ENCODE data around the gene SLC2A9. TPM values are rescaled to one million over a fixed set of nuclear protein-coding genes. Genes with fewer than 3 reads are reported as not detected.

SLC2A9 gene
- total and polyA plus RNA-seq, 4 donors = 2.1 to 16.5 (median 9.5) TPM

DNA sequence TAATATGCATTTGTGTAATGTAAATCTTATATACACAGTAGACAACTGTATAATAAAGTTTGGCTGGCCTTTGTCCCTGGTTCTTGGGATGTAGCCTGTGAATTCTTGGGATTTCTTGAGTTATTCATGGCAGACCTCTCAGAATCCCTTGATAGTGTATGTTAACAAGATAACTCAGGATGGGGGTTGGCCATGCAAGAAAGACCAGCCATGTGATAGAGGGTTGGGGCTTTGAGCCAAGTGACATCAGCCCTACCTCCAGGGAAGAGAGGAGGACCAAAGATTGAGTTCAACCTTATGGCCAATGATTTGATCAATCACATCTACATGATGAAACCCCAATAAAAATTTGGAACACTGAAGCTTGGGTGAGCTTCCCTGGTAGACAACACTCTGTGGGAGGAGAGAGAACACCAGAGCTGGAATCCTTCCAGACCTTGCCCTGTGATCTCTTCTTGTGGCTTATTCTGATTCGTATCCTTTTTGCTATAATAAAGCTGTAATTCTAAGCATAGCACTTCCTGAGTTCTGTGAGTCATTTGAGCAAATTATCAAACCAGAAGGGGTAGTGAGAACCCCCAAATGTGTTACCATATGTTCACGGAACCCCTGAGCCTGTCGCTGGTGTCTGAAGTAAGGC is 11.3 kb downstream of the SLC2A9 start:
- Histone ChIP-seq H3K27ac (ENCODE audit: low read depth in 1 of 2, low read length in 2 of 2) (no peak overlapping the region), H3K36me3 (ENCODE audit: control insufficient read depth in 1 of 2, insufficient read depth in 2 of 2, low read length in 1 of 2) (no peaks in the 10 kb centered on the region), H3K27me3 (ENCODE audit: control insufficient read depth in 1 of 2, insufficient read depth in 2 of 2, low read length in 1 of 2) (no peaks in the 10 kb centered on the region), H3K4me1 (ENCODE audit: control insufficient read depth in 1 of 2, insufficient read depth in 2 of 2, low read length in 2 of 2) (peaks cover 0 to 11% of the 10 kb centered on the region in 2 donors), H3K4me3 (ENCODE audit: low read length in 2 of 2) (no peak overlapping the region), H3K9me3 (ENCODE audit: control insufficient read depth, low read length) (no peaks in the 10 kb centered on the region)
- 89 to 92% methylated on average over 3 of the region's 3 CpGs for whole genome bisulfite sequencing, 2 donors
- intact Hi-C loops (cut with DNase I) = no loop called here
- no peak for DNase-seq
- no peak for ATAC-seq (ENCODE audit: low FRiP score)

DNA sequence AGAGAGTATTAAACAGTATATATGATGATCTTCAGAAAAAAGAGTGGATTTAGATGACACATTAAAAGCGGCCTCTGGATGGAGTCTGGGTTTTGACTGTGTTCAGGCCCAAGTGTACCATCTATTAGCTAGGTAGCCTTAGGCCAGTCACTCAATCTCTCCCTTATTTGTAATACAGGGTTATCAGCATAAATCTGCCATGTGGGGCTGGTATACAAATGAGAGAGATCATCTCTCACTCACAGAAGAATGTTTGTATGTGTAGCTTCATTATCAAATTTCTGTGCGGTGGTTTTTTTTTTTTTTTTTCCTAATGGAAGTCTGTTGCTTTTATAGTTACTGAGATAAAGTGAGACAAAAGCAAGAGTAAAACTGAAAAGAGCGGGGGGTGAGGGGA is 12.7 kb downstream of the SLC2A9 start:
- no peak for DNase-seq
- H3K4me3 ChIP-seq (ENCODE audit: low read length in 2 of 2) = no peak overlapping the region
- H3K27me3 ChIP-seq (ENCODE audit: control insufficient read depth in 1 of 2, insufficient read depth in 2 of 2, low read length in 1 of 2) = no peaks in the 10 kb centered on the region
- H3K27ac ChIP-seq (ENCODE audit: low read depth in 1 of 2, low read length in 2 of 2) = no peak overlapping the region
- ATAC-seq (ENCODE audit: low FRiP score) = no peak
- no peaks in the 10 kb centered on the region for H3K36me3 ChIP-seq (ENCODE audit: control insufficient read depth in 1 of 2, insufficient read depth in 2 of 2, low read length in 1 of 2)
- peaks cover 0 to 11% of the 10 kb centered on the region in 2 donors for H3K4me1 ChIP-seq (ENCODE audit: control insufficient read depth in 1 of 2, insufficient read depth in 2 of 2, low read length in 2 of 2)
- intact Hi-C loops (cut with DNase I) = no loop called here
- H3K9me3 ChIP-seq (ENCODE audit: control insufficient read depth, low read length) = no peaks in the 10 kb centered on the region
- WGBS, 2 donors = 94% methylated on average over 3 of the region's 3 CpGs

DNA sequence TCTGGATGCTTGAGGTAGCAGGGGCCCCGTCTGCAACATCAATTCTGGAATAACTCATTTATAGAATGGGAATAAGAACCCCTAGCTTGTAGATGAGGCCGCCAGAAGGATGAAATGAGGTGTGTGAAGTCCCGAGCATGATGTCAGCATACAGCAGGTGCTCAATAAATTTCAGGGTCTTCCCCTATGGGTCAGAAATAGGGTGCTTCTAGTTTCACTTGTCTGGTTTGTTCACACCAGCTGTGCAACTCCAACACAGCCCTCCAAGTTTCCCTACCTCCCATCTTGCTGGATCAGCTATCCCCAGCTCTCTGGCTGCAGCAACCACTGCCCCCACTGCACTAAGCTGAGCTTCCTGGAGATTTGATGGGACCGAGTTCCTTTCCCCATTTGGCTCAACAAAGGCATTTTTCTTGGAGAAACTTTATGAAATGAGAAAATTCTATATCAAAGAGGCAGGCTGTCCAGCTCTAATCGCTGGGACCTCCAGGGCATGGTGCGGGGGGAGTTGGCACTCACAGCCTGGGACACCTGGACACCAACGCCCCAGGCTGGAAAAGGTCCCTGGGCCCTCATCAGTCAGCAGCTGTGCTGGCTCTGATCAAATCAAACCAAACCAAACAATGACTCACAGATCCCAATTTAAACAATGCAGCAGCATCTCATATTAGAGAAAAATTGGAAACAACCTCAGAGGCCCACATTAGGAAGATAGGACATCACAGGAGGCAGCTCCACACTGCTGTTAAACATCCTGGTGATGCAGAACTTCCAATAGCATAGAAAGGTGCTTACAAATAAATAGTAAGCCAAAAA is 13.3 kb downstream of the SLC2A9 start:
- Histone ChIP-seq H3K27ac (ENCODE audit: low read depth in 1 of 2, low read length in 2 of 2) (no peak overlapping the region), H3K4me3 (ENCODE audit: low read length in 2 of 2) (no peak overlapping the region), H3K36me3 (ENCODE audit: control insufficient read depth in 1 of 2, insufficient read depth in 2 of 2, low read length in 1 of 2) (no peaks in the 10 kb centered on the region), H3K9me3 (ENCODE audit: control insufficient read depth, low read length) (no peaks in the 10 kb centered on the region), H3K27me3 (ENCODE audit: control insufficient read depth in 1 of 2, insufficient read depth in 2 of 2, low read length in 1 of 2) (no peaks in the 10 kb centered on the region), H3K4me1 (ENCODE audit: control insufficient read depth in 1 of 2, insufficient read depth in 2 of 2, low read length in 2 of 2) (peaks cover 0 to 11% of the 10 kb centered on the region in 2 donors)
- DNase-seq = no peak
- 52 to 55% methylated on average over 7 of the region's 7 CpGs for WGBS, 2 donors
- ATAC-seq (ENCODE audit: low FRiP score) = no peak
- intact Hi-C loops (cut with DNase I) = loop anchor here in 1 of 2 donors (2.0 kb wide), 1 partner anchor 81 kb away; no protein-coding TSS in a partner anchor

DNA sequence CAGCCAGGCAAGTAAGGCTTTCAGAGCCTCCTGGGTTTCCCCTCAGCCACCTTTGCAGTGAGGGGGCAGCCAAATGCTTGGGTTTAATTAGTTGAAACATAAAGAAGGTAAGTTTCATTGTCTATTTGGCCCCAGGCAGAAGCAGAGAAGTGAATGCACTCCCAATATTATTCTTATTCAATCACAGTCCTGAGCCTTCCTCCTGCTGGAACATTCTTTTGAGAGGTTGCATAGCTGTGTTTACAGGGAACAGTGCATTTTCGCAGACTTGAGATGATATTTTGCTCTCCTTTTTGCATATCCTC is 13.9 kb downstream of the SLC2A9 start:
- peaks cover 0 to 11% of the 10 kb centered on the region in 2 donors for H3K4me1 ChIP-seq (ENCODE audit: control insufficient read depth in 1 of 2, insufficient read depth in 2 of 2, low read length in 2 of 2)
- ATAC-seq (ENCODE audit: low FRiP score) (no peak), DNase-seq (no peak)
- H3K36me3 ChIP-seq (ENCODE audit: control insufficient read depth in 1 of 2, insufficient read depth in 2 of 2, low read length in 1 of 2) = no peaks in the 10 kb centered on the region
- H3K4me3 ChIP-seq (ENCODE audit: low read length in 2 of 2) = no peak overlapping the region
- H3K27me3 ChIP-seq (ENCODE audit: control insufficient read depth in 1 of 2, insufficient read depth in 2 of 2, low read length in 1 of 2) = no peaks in the 10 kb centered on the region
- no peaks in the 10 kb centered on the region for H3K9me3 ChIP-seq (ENCODE audit: control insufficient read depth, low read length)
- 90 to 91% methylated on average over 1 of the region's 1 CpG for WGBS, 2 donors
- H3K27ac ChIP-seq (ENCODE audit: low read depth in 1 of 2, low read length in 2 of 2) = no peak overlapping the region
- intact Hi-C loops (cut with DNase I) = loop anchor here in 1 of 2 donors (2.0 kb wide), 1 partner anchor 81 kb away; no protein-coding TSS in a partner anchor

DNA sequence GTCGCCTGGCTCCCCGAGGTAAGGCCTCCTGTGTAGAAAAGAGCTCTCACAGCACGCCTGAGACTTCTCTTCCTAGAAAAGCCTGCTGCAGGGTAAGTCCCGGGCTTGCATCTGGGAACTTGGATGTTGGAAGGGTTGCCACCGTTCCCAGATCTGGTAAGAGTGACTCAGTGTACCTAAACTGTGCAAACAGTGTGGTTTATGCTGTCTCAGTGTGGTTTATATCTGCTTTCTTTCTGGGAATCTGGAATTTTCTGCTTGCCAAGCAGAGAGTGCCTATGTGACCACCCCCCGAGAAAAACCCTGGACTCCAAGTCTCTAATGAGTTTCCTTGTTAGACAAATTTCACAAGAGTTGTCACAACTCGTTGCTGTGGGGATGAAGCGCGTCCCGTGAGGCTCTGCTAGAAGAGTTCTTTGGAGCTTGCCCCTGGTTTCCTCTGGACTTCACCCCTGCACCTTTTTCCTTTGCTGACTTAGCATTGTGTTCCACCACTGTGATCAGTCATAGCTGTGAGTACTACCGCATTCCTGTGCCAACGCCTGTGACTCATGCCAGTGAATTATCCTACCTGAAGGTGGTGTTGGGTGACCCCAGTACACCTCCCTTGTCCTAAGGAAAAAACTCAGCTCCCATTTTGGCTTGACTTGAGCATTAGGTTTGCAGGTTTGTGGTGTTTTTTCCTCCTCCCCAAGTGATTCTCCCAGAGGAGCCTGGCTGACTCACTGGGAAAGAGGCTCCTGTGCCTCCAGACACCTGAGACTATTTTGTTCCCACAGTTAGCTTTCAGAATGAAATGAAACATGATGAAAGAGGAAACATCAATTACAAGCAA is 14.5 kb downstream of the SLC2A9 start:
- Histone ChIP-seq H3K27me3 (ENCODE audit: control insufficient read depth in 1 of 2, insufficient read depth in 2 of 2, low read length in 1 of 2) (no peaks in the 10 kb centered on the region), H3K4me3 (ENCODE audit: low read length in 2 of 2) (no peak overlapping the region), H3K9me3 (ENCODE audit: control insufficient read depth, low read length) (no peaks in the 10 kb centered on the region), H3K4me1 (ENCODE audit: control insufficient read depth in 1 of 2, insufficient read depth in 2 of 2, low read length in 2 of 2) (peaks cover 0 to 11% of the 10 kb centered on the region in 2 donors), H3K36me3 (ENCODE audit: control insufficient read depth in 1 of 2, insufficient read depth in 2 of 2, low read length in 1 of 2) (no peaks in the 10 kb centered on the region), H3K27ac (ENCODE audit: low read depth in 1 of 2, low read length in 2 of 2) (peak overlapping the region in 1 of 2 donors; percentile 81)
- ATAC-seq (ENCODE audit: low FRiP score) (peak; percentile 63), DNase-seq (peak in 1 of 2 donors; percentile 64)
- 49 to 54% methylated on average over 12 of the region's 12 CpGs for WGBS, 2 donors
- intact Hi-C loops (cut with DNase I) = loop anchor here in 1 of 2 donors (2.0 kb wide), 1 partner anchor 80 kb away; no protein-coding TSS in a partner anchor

DNA sequence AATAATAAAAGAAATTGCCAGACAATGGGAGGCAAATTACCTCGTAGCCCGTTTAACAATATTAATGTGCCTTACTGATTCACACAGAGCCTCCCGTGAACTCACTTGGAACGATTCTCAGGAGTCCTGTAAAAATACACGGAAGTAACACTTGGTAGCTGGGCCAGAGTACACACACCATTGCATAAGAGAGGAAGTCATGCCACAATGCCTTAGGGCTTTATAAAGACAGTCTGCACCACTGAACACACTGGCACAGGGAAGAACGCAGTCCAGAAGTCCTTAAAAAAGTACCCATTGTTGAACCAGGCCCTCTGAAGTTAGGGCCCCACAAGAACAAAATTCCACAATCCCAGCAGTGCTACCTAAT is 15.1 kb downstream of the SLC2A9 start:
- H3K27ac ChIP-seq (ENCODE audit: low read depth in 1 of 2, low read length in 2 of 2) = peak overlapping the region in 1 of 2 donors; percentile 81
- H3K4me3 ChIP-seq (ENCODE audit: low read length in 2 of 2) = no peak overlapping the region
- 1% methylated on average over 6 of the region's 6 CpGs for WGBS, 2 donors
- H3K4me1 ChIP-seq (ENCODE audit: control insufficient read depth in 1 of 2, insufficient read depth in 2 of 2, low read length in 2 of 2) = peaks cover 0 to 11% of the 10 kb centered on the region in 2 donors
- H3K27me3 ChIP-seq (ENCODE audit: control insufficient read depth in 1 of 2, insufficient read depth in 2 of 2, low read length in 1 of 2) = no peaks in the 10 kb centered on the region
- H3K9me3 ChIP-seq (ENCODE audit: control insufficient read depth, low read length) = no peaks in the 10 kb centered on the region
- no peaks in the 10 kb centered on the region for H3K36me3 ChIP-seq (ENCODE audit: control insufficient read depth in 1 of 2, insufficient read depth in 2 of 2, low read length in 1 of 2)
- peak in 1 of 2 donors; percentile 58 for DNase-seq
- peak; percentile 90 for ATAC-seq (ENCODE audit: low FRiP score)
- intact Hi-C loops (cut with DNase I) = loop anchor here in 1 of 2 donors (2.0 kb wide), 1 partner anchor 79 kb away; no protein-coding TSS in a partner anchor

DNA sequence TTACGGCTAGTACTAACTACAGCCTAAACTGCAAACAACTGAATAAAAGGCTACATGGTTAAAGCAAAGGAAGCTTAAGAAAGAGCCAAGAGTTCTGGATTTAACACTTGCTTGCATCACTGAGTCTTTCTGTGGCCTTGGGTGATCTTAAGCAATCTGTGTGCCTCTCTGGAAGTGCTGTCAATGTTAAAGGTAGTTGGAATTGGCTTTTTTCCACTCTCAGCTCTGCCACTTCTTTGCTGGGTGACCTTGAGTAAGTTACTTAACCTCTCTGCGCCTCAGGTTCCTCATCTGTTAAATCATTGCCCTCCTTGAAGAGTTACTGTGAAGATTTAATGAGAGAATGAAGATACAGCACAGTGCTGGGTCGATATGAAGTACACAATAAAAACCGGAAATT is 15.7 kb downstream of the SLC2A9 start:
- Histone ChIP-seq H3K9me3 (ENCODE audit: control insufficient read depth, low read length) (no peaks in the 10 kb centered on the region), H3K27me3 (ENCODE audit: control insufficient read depth in 1 of 2, insufficient read depth in 2 of 2, low read length in 1 of 2) (no peaks in the 10 kb centered on the region), H3K4me1 (ENCODE audit: control insufficient read depth in 1 of 2, insufficient read depth in 2 of 2, low read length in 2 of 2) (peaks cover 0 to 11% of the 10 kb centered on the region in 2 donors), H3K4me3 (ENCODE audit: low read length in 2 of 2) (no peak overlapping the region), H3K36me3 (ENCODE audit: control insufficient read depth in 1 of 2, insufficient read depth in 2 of 2, low read length in 1 of 2) (no peaks in the 10 kb centered on the region), H3K27ac (ENCODE audit: low read depth in 1 of 2, low read length in 2 of 2) (no peak overlapping the region)
- DNase-seq = no peak
- intact Hi-C loops (cut with DNase I) = loop anchor here in 1 of 2 donors (2.0 kb wide), 1 partner anchor 79 kb away; no protein-coding TSS in a partner anchor
- ATAC-seq (ENCODE audit: low FRiP score) = no peak
- 75 to 76% methylated on average over 4 of the region's 4 CpGs for WGBS, 2 donors

DNA sequence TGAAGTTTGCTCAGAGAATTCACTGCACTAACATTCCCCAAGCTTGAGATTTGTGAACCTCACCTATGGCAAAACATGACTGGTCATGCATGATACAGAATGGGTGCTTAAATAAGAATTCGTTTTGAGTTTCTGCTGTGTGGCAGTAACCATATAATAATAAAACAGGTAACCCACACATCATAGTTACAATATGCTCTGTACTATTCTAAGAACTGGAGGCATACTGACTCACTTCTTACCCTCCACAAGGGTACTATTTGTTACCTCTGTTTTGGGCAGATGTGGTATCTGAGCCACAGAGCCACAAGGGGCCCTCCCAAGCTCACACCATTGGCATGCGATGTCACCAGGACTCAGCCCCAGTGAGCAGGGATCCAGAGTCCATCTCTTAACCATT is 17.6 kb downstream of the SLC2A9 start:
- intact Hi-C loops (cut with DNase I) = no loop called here
- Histone ChIP-seq H3K4me1 (ENCODE audit: control insufficient read depth in 1 of 2, insufficient read depth in 2 of 2, low read length in 2 of 2) (peaks cover 0 to 11% of the 10 kb centered on the region in 2 donors), H3K4me3 (ENCODE audit: low read length in 2 of 2) (no peak overlapping the region), H3K9me3 (ENCODE audit: control insufficient read depth, low read length) (no peaks in the 10 kb centered on the region), H3K36me3 (ENCODE audit: control insufficient read depth in 1 of 2, insufficient read depth in 2 of 2, low read length in 1 of 2) (no peaks in the 10 kb centered on the region), H3K27me3 (ENCODE audit: control insufficient read depth in 1 of 2, insufficient read depth in 2 of 2, low read length in 1 of 2) (no peaks in the 10 kb centered on the region), H3K27ac (ENCODE audit: low read depth in 1 of 2, low read length in 2 of 2) (no peak overlapping the region)
- 90 to 93% methylated on average over 2 of the region's 2 CpGs for WGBS, 2 donors
- no peak for ATAC-seq (ENCODE audit: low FRiP score)
- no peak for DNase-seq
